GM12878 (cell line): ENCODE measurements around the gene NTSR1. TPM values are rescaled to one million over a fixed set of nuclear protein-coding genes. Genes with fewer than 3 reads are reported as not detected.

Experiments used
- ATAC-seq: fragments of 200-7000 bp; cut with Tn5 transposase; 3 replicates; pipeline ENCODE4 v1.9.1; 2020; ENCODE audit warnings: mild to moderate bottlenecking, moderate library complexity
- BruUV-seq: library from RNA; stranded (reverse); fragments of 400-500 nt; replicated peaks from 2 replicates; lab custom pipeline; 2021; lab: Mats Ljungman, UMichigan
- CTCF ChIA-PET: fragments of 300-600 bp; sonication (Branson Sonifier 250); formaldehyde crosslinking; extraction: SDS; loops from one replicate; lab custom pipeline; 2021; ENCODE audit warnings: inconsistent platforms; lab: Yijun Ruan, JAX
- POLR2A ChIA-PET: fragments of 350-600 bp; formaldehyde crosslinking; extraction: SDS; loops from one replicate; lab custom pipeline; 2021; ENCODE audit warnings: inconsistent platforms; lab: Charles Lee
- RAD21 ChIA-PET: fragments of 300-600 bp; sonication (Branson Sonifier 250); formaldehyde crosslinking; loops from one replicate; lab custom pipeline; 2023; ENCODE audit warnings: antibody characterized with exemption; ENCODE audit not compliant: unreplicated experiment; lab: Charles Lee
- SMC1A ChIA-PET: fragments of 300-600 bp; sonication (Branson Sonifier 250); formaldehyde crosslinking; loops from one replicate; lab custom pipeline; 2023; ENCODE audit not compliant: unreplicated experiment, uncharacterized antibody; lab: Charles Lee
- DNase-seq: peaks from one replicate; pipeline ENCODE4 v3.0.0-alpha.2; 2011; ENCODE audit warnings: low read depth, low spot score
- FAIRE-seq: peaks from 3 replicates; lab custom pipeline; 2011; peaks lifted over from hg19 to GRCh38; lab: Jason Lieb, UNC
- H2AFZ ChIP-seq: 2 replicates; pipeline ENCODE4 v1.6.0; 2011; ENCODE audit warnings: low read depth, low read length, control low read depth; ENCODE audit not compliant: control insufficient read depth
- H3K27ac ChIP-seq: 2 replicates; pipeline ENCODE4 v1.5.1; 2011; ENCODE audit warnings: control low read depth; ENCODE audit not compliant: control insufficient read depth, insufficient read depth
- H3K27me3 ChIP-seq, 2 experiments: replicated peaks in 1 of 2; 2 replicates each; pipeline versions ENCODE4 v1.6.0 to v1.6.1; 2011; ENCODE audit warnings: low read length in 1 of 2; ENCODE audit not compliant: control insufficient read depth in 2 of 2, insufficient read depth in 2 of 2
- H3K36me3 ChIP-seq, 2 experiments: 2 replicates each; pipeline ENCODE4 v1.5.1; 2011; ENCODE audit warnings: low read length in 1 of 2; ENCODE audit not compliant: control insufficient read depth in 2 of 2, insufficient read depth in 2 of 2
- H3K4me1 ChIP-seq: 2 replicates; pipeline ENCODE4 v1.6.1; 2011; ENCODE audit warnings: mild to moderate bottlenecking, low read length, moderate library complexity, mixed read lengths; ENCODE audit not compliant: control insufficient read depth, insufficient read depth
- H3K4me2 ChIP-seq: 2 replicates; pipeline ENCODE4 v1.6.0; 2011; ENCODE audit warnings: control low read depth; ENCODE audit not compliant: control insufficient read depth, insufficient read depth
- H3K4me3 ChIP-seq: fragments of 200-600 bp; sonication (generic); 2 replicates; pipeline ENCODE4 v1.5.1; 2016
- H3K79me2 ChIP-seq: 2 replicates; pipeline ENCODE4 v1.6.0; 2011; ENCODE audit warnings: low read length; ENCODE audit not compliant: control insufficient read depth, insufficient read depth
- H3K9ac ChIP-seq: 2 replicates; pipeline ENCODE4 v1.8.0; 2011; ENCODE audit warnings: low read length, control low read depth, mixed read lengths; ENCODE audit not compliant: control insufficient read depth, insufficient read depth
- H3K9me3 ChIP-seq: replicated peaks from 3 replicates; pipeline ENCODE4 v1.5.1; 2011; ENCODE audit warnings: mild to moderate bottlenecking, low read length; ENCODE audit not compliant: control insufficient read depth, insufficient read depth
- H4K20me1 ChIP-seq: 2 replicates; pipeline ENCODE4 v1.6.0; 2011; ENCODE audit not compliant: control insufficient read depth, insufficient read depth
- GATAD2B ChIP-seq: fragments of 450-650 bp; conservative IDR thresholded peaks from 2 replicates; pipeline ENCODE4 v1.6.1; 2017; ENCODE audit warnings: low read depth, mild to moderate bottlenecking, moderate library complexity
- IRF3 ChIP-seq: fragments of 450-650 bp; IDR thresholded peaks from 2 replicates; pipeline ENCODE4 v1.6.1; 2014; ENCODE audit warnings: mild to moderate bottlenecking
- MXI1 ChIP-seq: fragments of 150-350 bp; IDR thresholded peaks from 2 replicates; pipeline ENCODE4 v1.6.1; 2011; ENCODE audit warnings: low read depth, mild to moderate bottlenecking, inconsistent platforms, low read length, improper control_type of control experiment
- MYC ChIP-seq: IDR thresholded peaks from 2 replicates; pipeline ENCODE4 v1.6.1; 2011; ENCODE audit warnings: mild to moderate bottlenecking, low read length, moderate library complexity, inconsistent platforms; ENCODE audit not compliant: insufficient read depth, insufficient replicate concordance, insufficient read length, severe bottlenecking
- PAX5 ChIP-seq: IDR thresholded peaks from 2 replicates; pipeline ENCODE4 v1.6.1; 2011; ENCODE audit warnings: low read depth, low read length, borderline replicate concordance
- POLR2A ChIP-seq: IDR thresholded peaks from 2 replicates; pipeline ENCODE4 v1.6.1; 2011; ENCODE audit warnings: low read depth, mild to moderate bottlenecking, low read length
- RB1 ChIP-seq: fragments of 450-650 bp; formaldehyde crosslinking; IDR thresholded peaks from 2 replicates; pipeline ENCODE4 v1.6.1; 2017; ENCODE audit warnings: mild to moderate bottlenecking, borderline replicate concordance
- TBL1XR1 ChIP-seq: IDR thresholded peaks from 2 replicates; pipeline ENCODE4 v1.6.1; 2012; ENCODE audit warnings: low read depth, low read length, improper control_type of control experiment
- WGBS: methylation state at CpG from one replicate; pipeline ENCODE4 v1.1.6; 2016; ENCODE audit warnings: low lambda C conversion rate; ENCODE audit not compliant: insufficient replicate concordance, insufficient coverage; ENCODE audit errors: missing lambda C conversion rate; 5-methylcytosine and 5-hydroxymethylcytosine counted together
- in situ Hi-C: fragments of 300-500 bp; cut with MboI; formaldehyde crosslinking; loops from 9 replicates; pipeline ENCODE4 v1.14.3; 2018; ENCODE audit warnings: mixed read lengths
- intact Hi-C: fragments of 100-400 bp; cut with micrococcal nuclease; formaldehyde crosslinking; loops from one replicate; pipeline ENCODE4 v1.14.2; 2022; ENCODE audit not compliant: unreplicated experiment
- polyA plus RNA-seq, 11 experiments: library from polyadenylated mRNA; depleted of rRNA in 4 of 11; unstranded in 6 of 11; stranded (reverse) in 5 of 11; fragments of >200 nt; fragmentation: Nextera tagmentation in 4 of 11; fragmentation: Illumina TruSeq in 1 of 11; extraction: Ambion mirVana in 4 of 11; extraction: Trizol in 1 of 11; gene quantifications; 1 replicate in 1 of 11; 2 replicates in 10 of 11; pipeline versions ENCODE4 v1.2.1 to v1.2.3, GENCODE V29; 2011 to 2016; ENCODE audit warnings: inconsistent platforms in 2 of 11, missing spikeins in 2 of 11, low read depth in 1 of 11
- total RNA-seq, 4 experiments: library from RNA; depleted of rRNA in 3 of 4; stranded (reverse); fragments of >200 nt in 3 of 4; fragmentation: Illumina TruSeq in 1 of 4; extraction: Trizol in 1 of 4; gene quantifications; 2 replicates each; pipeline versions ENCODE4 v1.2.1 to v1.2.3, GENCODE V29; 2013 to 2021

NTSR1 gene
- total and polyA plus RNA-seq, 10 of the 15 experiments (the other 5 are each of a cell fraction or from before 2014, with no cell fraction given), result not detected

GRCh38 chr20:62760856-62761758 lies 52.5 kb downstream of the NTSR1 start:
- H2AFZ ChIP-seq, result no peak overlapping the region
- TF ChIP-seq GATAD2B (no peak), IRF3 (no peak), POLR2A (no peak), MXI1 (no peak)
- DNase-seq (no peak), ATAC-seq (no peak), FAIRE-seq (no peak)
- no peaks in the 10 kb centered on the region for H4K20me1 ChIP-seq
- no peaks in the 10 kb centered on the region for H3K36me3 ChIP-seq
- in situ Hi-C loops (no loop called here), intact Hi-C loops (no loop called here)
- BruUV-seq, result no TSS peak
- ChIA-PET CTCF (no interaction called here), SMC1A (no interaction called here), POLR2A (no interaction called here), RAD21 (no interaction called here)
- H3K4me1 ChIP-seq, result no peaks in the 10 kb centered on the region
- no peaks in the 10 kb centered on the region for H3K9me3 ChIP-seq
- H3K27me3 ChIP-seq, result peaks cover 1 to 3% of the 10 kb centered on the region in 2 experiments; a peak in 3 of 4 replicates
- no peak overlapping the region for H3K27ac ChIP-seq
- H3K4me2 ChIP-seq, result no peak overlapping the region
- no peak overlapping the region for H3K9ac ChIP-seq
- no peaks in the 10 kb centered on the region for H3K79me2 ChIP-seq
- H3K4me3 ChIP-seq, result no peak overlapping the region
- WGBS, result 35% methylated on average over 26 of the region's 26 CpGs

- no peaks in the 10 kb centered on the region for H3K4me1 ChIP-seq
- no peak overlapping the region for H3K27ac ChIP-seq
- H3K4me2 ChIP-seq, result no peak overlapping the region
- H3K9me3 ChIP-seq, result no peaks in the 10 kb centered on the region
- POLR2A ChIA-PET, result no interaction called here
- ATAC-seq, result no peak
- no peak overlapping the region for H2AFZ ChIP-seq
- SMC1A ChIA-PET, result no interaction called here
- no peak overlapping the region for H3K9ac ChIP-seq
- H3K36me3 ChIP-seq, result no peaks in the 10 kb centered on the region
- FAIRE-seq, result no peak
- 32% methylated on average over 6 of the region's 6 CpGs for WGBS
- no peaks in the 10 kb centered on the region for H3K79me2 ChIP-seq
- no peak for DNase-seq
- H3K27me3 ChIP-seq, result peaks cover 1 to 3% of the 10 kb centered on the region in 2 experiments; a peak in 3 of 4 replicates
- RAD21 ChIA-PET, result no interaction called here
- H4K20me1 ChIP-seq, result no peaks in the 10 kb centered on the region
- intact Hi-C loops (no loop called here), in situ Hi-C loops (no loop called here)
- CTCF ChIA-PET, result no interaction called here
- TF ChIP-seq PAX5, result no peak
- no peak for TF ChIP-seq MYC
- TF ChIP-seq TBL1XR1, result no peak
- TF ChIP-seq RB1, result no peak
- no TSS peak for BruUV-seq
- H3K4me3 ChIP-seq, result no peak overlapping the region
These were observed 53.1 kb downstream of the NTSR1 start for GRCh38 chr20:62761759-62762131.
